ENCODE measurements around the gene HARS2. TPM values are rescaled to one million over a fixed set of nuclear protein-coding genes. Genes with fewer than 3 reads are reported as not detected.
"Not testable (repeated sequence)": the region's sequence is repeated elsewhere in the genome, so short reads cannot be mapped to it uniquely, and the experiment has no call there.

The HARS2 gene
- total RNA-seq, 1 experiment from 2014 or later: 30.0 TPM

- in situ Hi-C loops (cut with HindIII; ENCODE audit: low pct_unique_long_range_greater_than_20kb, low sequenced_read_pairs): no loop called here
- no peak for DNase-seq (ENCODE audit: low read depth)
These were observed 801 bp upstream of the HARS2 start for GRCh38 chr5:140690376-140690932.

GRCh38 chr5:140694276-140694675, 3.0 kb downstream of the HARS2 start:
- no peak for DNase-seq (ENCODE audit: low read depth)
- in situ Hi-C loops (cut with HindIII; ENCODE audit: low pct_unique_long_range_greater_than_20kb, low sequenced_read_pairs): no loop called here

GRCh38 chr5:140696891-140697492, 5.7 kb downstream of the HARS2 start:
- no peak for DNase-seq (ENCODE audit: low read depth)
- in situ Hi-C loops (cut with HindIII; ENCODE audit: low pct_unique_long_range_greater_than_20kb, low sequenced_read_pairs): no loop called here

- in situ Hi-C loops (cut with HindIII; ENCODE audit: low pct_unique_long_range_greater_than_20kb, low sequenced_read_pairs): no loop called here
These were observed 9.2 kb downstream of the HARS2 start, which contains the start of gene ZMAT2 for GRCh38 chr5:140700177-140701144. ZMAT2 (plus strand) TSS chr5:140700447; CDS start chr5:140700461, 14 bp downstream.

GRCh38 chr5:140707812-140708211, 16.6 kb downstream of the HARS2 start:
- no peak for DNase-seq (ENCODE audit: low read depth)
- in situ Hi-C loops (cut with HindIII; ENCODE audit: low pct_unique_long_range_greater_than_20kb, low sequenced_read_pairs): no loop called here

More at GRCh38 chr5:140700177-140701144, 9.2 kb downstream of the HARS2 start, which contains the start of gene ZMAT2:
- peak; percentile 90 for DNase-seq (ENCODE audit: low read depth)

- in situ Hi-C loops (cut with HindIII; ENCODE audit: low pct_unique_long_range_greater_than_20kb, low sequenced_read_pairs); DNase-seq (ENCODE audit: low read depth): not testable (repeated sequence)
These were observed 17.5 kb downstream of the HARS2 start for GRCh38 chr5:140708787-140709186.

- in situ Hi-C loops (cut with HindIII; ENCODE audit: low pct_unique_long_range_greater_than_20kb, low sequenced_read_pairs): no loop called here
- DNase-seq (ENCODE audit: low read depth): peak; percentile 99
These were observed 19.8 kb downstream of the HARS2 start for GRCh38 chr5:140710899-140711552.

- in situ Hi-C loops (cut with HindIII; ENCODE audit: low pct_unique_long_range_greater_than_20kb, low sequenced_read_pairs): no loop called here
These were observed 20.5 kb downstream of the HARS2 start for GRCh38 chr5:140711794-140712193.

GRCh38 chr5:140713562-140714094, 22.4 kb downstream of the HARS2 start:
- no peak for DNase-seq (ENCODE audit: low read depth)
- in situ Hi-C loops (cut with HindIII; ENCODE audit: low pct_unique_long_range_greater_than_20kb, low sequenced_read_pairs): no loop called here

More at GRCh38 chr5:140711794-140712193, 20.5 kb downstream of the HARS2 start:
- no peak for DNase-seq (ENCODE audit: low read depth)

GRCh38 chr5:140716238-140716637, 25.0 kb downstream of the HARS2 start:
- not testable (repeated sequence) for DNase-seq (ENCODE audit: low read depth)

GRCh38 chr5:140718266-140718592, 27.0 kb downstream of the HARS2 start:
- DNase-seq (ENCODE audit: low read depth): no peak
- in situ Hi-C loops (cut with HindIII; ENCODE audit: low pct_unique_long_range_greater_than_20kb, low sequenced_read_pairs): no loop called here

More at GRCh38 chr5:140716238-140716637, 25.0 kb downstream of the HARS2 start:
- in situ Hi-C loops (cut with HindIII; ENCODE audit: low pct_unique_long_range_greater_than_20kb, low sequenced_read_pairs): not testable (repeated sequence)

- DNase-seq (ENCODE audit: low read depth); in situ Hi-C loops (cut with HindIII; ENCODE audit: low pct_unique_long_range_greater_than_20kb, low sequenced_read_pairs): not testable (repeated sequence)
These were observed 29.5 kb downstream of the HARS2 start for GRCh38 chr5:140720738-140721137.

- in situ Hi-C loops (cut with HindIII; ENCODE audit: low pct_unique_long_range_greater_than_20kb, low sequenced_read_pairs); DNase-seq (ENCODE audit: low read depth): not testable (repeated sequence)
These were observed 30.1 kb downstream of the HARS2 start for GRCh38 chr5:140721395-140721794.

- in situ Hi-C loops (cut with HindIII; ENCODE audit: low pct_unique_long_range_greater_than_20kb, low sequenced_read_pairs): no loop called here
- peak; percentile 98 for DNase-seq (ENCODE audit: low read depth)
These were observed 34.7 kb downstream of the HARS2 start for GRCh38 chr5:140725799-140726471.

- in situ Hi-C loops (cut with HindIII; ENCODE audit: low pct_unique_long_range_greater_than_20kb, low sequenced_read_pairs): no loop called here
- no peak for DNase-seq (ENCODE audit: low read depth)
These were observed 41.8 kb downstream of the HARS2 start for GRCh38 chr5:140733098-140733497.

- in situ Hi-C loops (cut with HindIII; ENCODE audit: low pct_unique_long_range_greater_than_20kb, low sequenced_read_pairs): no loop called here
- no peak for DNase-seq (ENCODE audit: low read depth)
These were observed 43.1 kb downstream of the HARS2 start for GRCh38 chr5:140734354-140734753.

GRCh38 chr5:140737486-140737885, 46.2 kb downstream of the HARS2 start:
- no peak for DNase-seq (ENCODE audit: low read depth)
- in situ Hi-C loops (cut with HindIII; ENCODE audit: low pct_unique_long_range_greater_than_20kb, low sequenced_read_pairs): no loop called here

- no peak for DNase-seq (ENCODE audit: low read depth)
- in situ Hi-C loops (cut with HindIII; ENCODE audit: low pct_unique_long_range_greater_than_20kb, low sequenced_read_pairs): no loop called here
These were observed 50.7 kb downstream of the HARS2 start for GRCh38 chr5:140741967-140742366.
